T-helper 1 cell (primary cell): ENCODE measurements around the gene ZSWIM6.

Experiments used
- DNase-seq, 5 donors: peaks; one replicate each; pipeline ENCODE4 v3.0.0-alpha.2; 2012 to 2020

ZSWIM6 gene

GRCh38 chr5:61563401-61563800 lies 231.3 kb downstream of the ZSWIM6 start:
- DNase-seq, result no peak

GRCh38 chr5:61567337-61567736 lies 235.3 kb downstream of the ZSWIM6 start:
- no peak for DNase-seq

GRCh38 chr5:61569353-61569752 lies 237.3 kb downstream of the ZSWIM6 start:
- DNase-seq, result no peak

GRCh38 chr5:61570767-61571166 lies 238.7 kb downstream of the ZSWIM6 start:
- DNase-seq, result no peak

- DNase-seq, result no peak
These were observed 240.9 kb downstream of the ZSWIM6 start for GRCh38 chr5:61572959-61573358.

GRCh38 chr5:61575103-61575502 lies 243.0 kb downstream of the ZSWIM6 start:
- DNase-seq, result no peak

GRCh38 chr5:61575581-61575980 lies 243.5 kb downstream of the ZSWIM6 start:
- DNase-seq, result no peak

GRCh38 chr5:61576556-61576955 lies 244.5 kb downstream of the ZSWIM6 start:
- no peak for DNase-seq

- no peak for DNase-seq
These were observed 246.9 kb downstream of the ZSWIM6 start for GRCh38 chr5:61578858-61579503.

- no peak for DNase-seq
These were observed 250.3 kb downstream of the ZSWIM6 start for GRCh38 chr5:61582205-61582820.

- no peak for DNase-seq
These were observed 250.8 kb downstream of the ZSWIM6 start for GRCh38 chr5:61582887-61583286.

- DNase-seq, result no peak
These were observed 254.3 kb downstream of the ZSWIM6 start for GRCh38 chr5:61586096-61587084.

GRCh38 chr5:61587125-61587524 lies 255.1 kb downstream of the ZSWIM6 start:
- no peak for DNase-seq

GRCh38 chr5:61588216-61588615 lies 256.2 kb downstream of the ZSWIM6 start:
- no peak for DNase-seq

GRCh38 chr5:61589946-61590345 lies 257.9 kb downstream of the ZSWIM6 start:
- no peak for DNase-seq

- DNase-seq, result no peak
These were observed 258.4 kb downstream of the ZSWIM6 start for GRCh38 chr5:61590473-61590872.

GRCh38 chr5:61591859-61592258 lies 259.8 kb downstream of the ZSWIM6 start:
- DNase-seq, result no peak

- DNase-seq, result no peak
These were observed 263.4 kb downstream of the ZSWIM6 start for GRCh38 chr5:61595426-61595825.
